NCI-H345 treated with DMSO at 0.1 percent for 48 hours (cell line): Measurements from ENCODE around the gene DNAH11.
"Not testable (repeated sequence)": the region's sequence is repeated elsewhere in the genome, so short reads cannot be mapped to it uniquely, and the experiment has no call there.

ENCODE experiments used
- DNase-seq: peaks from one replicate; lab custom pipeline; 2025; ENCODE audit not compliant: unreplicated experiment; lab: John Stamatoyannopoulos, UW

DNAH11 gene

GRCh38 chr7:21542891-21543527, at the start of gene DNAH11:
TSS of gene DNAH11 (plus strand) at chr7:21543039. CDS start at chr7:21543246, 207 bp downstream.
- no peak for DNase-seq

- no peak for DNase-seq
Observed at GRCh38 chr7:21495731-21496130, 47.1 kb upstream of the DNAH11 start.

- no peak for DNase-seq
Observed at GRCh38 chr7:21497072-21497471, 45.8 kb upstream of the DNAH11 start.

GRCh38 chr7:21500117-21500832, 42.6 kb upstream of the DNAH11 start:
- DNase-seq = no peak

- no peak for DNase-seq
Observed at GRCh38 chr7:21504021-21504420, 38.8 kb upstream of the DNAH11 start.

GRCh38 chr7:21507627-21508343, 35.1 kb upstream of the DNAH11 start:
- DNase-seq = no peak

GRCh38 chr7:21508538-21508937, 34.3 kb upstream of the DNAH11 start:
- DNase-seq = no peak

- DNase-seq = no peak
Observed at GRCh38 chr7:21514062-21514461, 28.8 kb upstream of the DNAH11 start.

GRCh38 chr7:21524680-21525079, 18.2 kb upstream of the DNAH11 start:
- DNase-seq = no peak

- DNase-seq = no peak
Observed at GRCh38 chr7:21526007-21526406, 16.8 kb upstream of the DNAH11 start.

GRCh38 chr7:21526448-21526847, 16.4 kb upstream of the DNAH11 start:
- no peak for DNase-seq

- DNase-seq = not testable (repeated sequence)
Observed at GRCh38 chr7:21532485-21532884, 10.4 kb upstream of the DNAH11 start.

- DNase-seq = not testable (repeated sequence)
Observed at GRCh38 chr7:21533646-21534045, 9.2 kb upstream of the DNAH11 start.

GRCh38 chr7:21536445-21537118, 6.3 kb upstream of the DNAH11 start:
- DNase-seq = not testable (repeated sequence)

GRCh38 chr7:21538936-21539495, 3.8 kb upstream of the DNAH11 start:
- DNase-seq = no peak

- peak; percentile 63 for DNase-seq
Observed at GRCh38 chr7:21543528-21544302, 876 bp downstream of the DNAH11 start.

GRCh38 chr7:21544303-21544656, 1.4 kb downstream of the DNAH11 start:
- no peak for DNase-seq

GRCh38 chr7:21544715-21545114, 1.9 kb downstream of the DNAH11 start:
- peak; percentile 49 for DNase-seq

GRCh38 chr7:21547501-21547900, 4.7 kb downstream of the DNAH11 start:
- no peak for DNase-seq

GRCh38 chr7:21548491-21548890, 5.7 kb downstream of the DNAH11 start:
- DNase-seq = no peak
